Upper lobe of left lung (tissue), 6 donors: Measurements from ENCODE around the gene HS3ST3A1. TPM values are rescaled to one million over a fixed set of nuclear protein-coding genes. Genes with fewer than 3 reads are reported as not detected.

ENCODE experiments used
- ATAC-seq, 2 donors: fragments of 200-7000 bp; cut with Tn5 transposase; one replicate each; pipeline ENCODE4 v1.9.1; 2022; ENCODE audit warnings: mild to moderate bottlenecking in 2 of 2, moderate library complexity in 2 of 2; ENCODE audit not compliant: low FRiP score in 2 of 2
- DNase-seq, 2 donors: peaks; one replicate each; pipeline ENCODE4 v3.0.0-alpha.2; 2019 to 2020
- H3K27ac ChIP-seq, 4 donors: fragments of 200-600 bp; sonication (generic); one replicate each; pipeline ENCODE4 v1.5.1; 2016 to 2019
- H3K27me3 ChIP-seq, 4 donors: fragments of 200-600 bp; sonication (generic); one replicate each; pipeline ENCODE4 v1.5.1; 2017 to 2019
- H3K36me3 ChIP-seq, 4 donors: fragments of 200-600 bp; sonication (generic); one replicate each; pipeline ENCODE4 v1.5.1; 2016 to 2019
- H3K4me1 ChIP-seq, 4 donors: fragments of 200-600 bp; sonication (generic); one replicate each; pipeline ENCODE4 v1.5.1; 2018 to 2019
- H3K4me3 ChIP-seq, 4 donors: fragments of 200-600 bp; sonication (generic); one replicate each; pipeline ENCODE4 v1.5.1; 2017 to 2019; ENCODE audit warnings: mild to moderate bottlenecking in 2 of 4, moderate library complexity in 1 of 4
- H3K9me3 ChIP-seq, 4 donors: fragments of 200-600 bp; sonication (generic); one replicate each; pipeline ENCODE4 v1.5.1; 2018 to 2019
- CTCF ChIP-seq, 6 experiments: fragments of 450-650 bp in 4 of 6; fragments of 200-600 bp in 2 of 6; sonication (generic) in 2 of 6; IDR thresholded peaks; one replicate each; pipeline ENCODE4 v1.5.1; 2016 to 2019; ENCODE audit warnings: antibody characterized with exemption in 6 of 6
- EP300 ChIP-seq, 4 donors: sonication (generic); formaldehyde crosslinking; IDR thresholded peaks; one replicate each; pipeline ENCODE4 v1.5.1; 2017; ENCODE audit warnings: antibody characterized with exemption in 4 of 4, control low read depth in 2 of 4
- POLR2A ChIP-seq, 4 donors: fragments of 450-650 bp; IDR thresholded peaks; one replicate each; pipeline ENCODE4 v1.5.1; 2016 to 2017; ENCODE audit warnings: antibody characterized with exemption in 4 of 4, mild to moderate bottlenecking in 2 of 4
- POLR2AphosphoS5 ChIP-seq, 2 donors: sonication (generic); formaldehyde crosslinking; IDR thresholded peaks; one replicate each; pipeline ENCODE4 v1.5.1; 2017; ENCODE audit warnings: antibody characterized with exemption in 2 of 2
- WGBS, 2 donors: methylation state at CpG; one replicate each; pipeline ENCODE4 v1.1.5; 2017 to 2018; 5-methylcytosine and 5-hydroxymethylcytosine counted together
- total RNA-seq, 6 donors: library from RNA; depleted of rRNA in 4 of 6; stranded (reverse); fragments of >200 nt in 4 of 6; gene quantifications; one replicate each; pipeline versions ENCODE4 v1.1.0 to v1.2.1, GENCODE V29; 2016 to 2021
- donor health status: DM: no; HTN: no; CAD: no; lungs with moderate emphysema.
- donor health status: DM: no; HTN: yes; CAD: no; lungs with severe emphysema.

The HS3ST3A1 gene
- 10 to 100 TPM in 1 of 6 donors, 1 to 10 TPM in 5; 1.3 to 10.5 (median 2.2) TPM for total RNA-seq

- Histone ChIP-seq H3K4me1 (peaks cover 0 to 22% (median 18%) of the 10 kb centered on the region in 4 donors), H3K27me3 (peaks cover 0 to 25% (median 11%) of the 10 kb centered on the region in 4 donors), H3K4me3 (peak within 1 kb of the TSS; percentile 22 to 50 (median 38)), H3K27ac (peak within 1 kb of the TSS in 2 of 4 donors; percentile 4 to 32), H3K36me3 (no peaks in the 10 kb centered on the region), H3K9me3 (no peaks in the 10 kb centered on the region)
- peak; percentile 34 to 76 for ATAC-seq
- no peak for TF ChIP-seq EP300 (IDR thresholded peaks at IDR 0.05)
- no peak for TF ChIP-seq POLR2AphosphoS5 (IDR thresholded peaks at IDR 0.05)
- no peak for TF ChIP-seq POLR2A (IDR thresholded peaks at IDR 0.05)
- TF ChIP-seq CTCF (IDR thresholded peaks at IDR 0.05): no peak
- whole genome bisulfite sequencing, 2 donors: 1 to 3% methylated on average over 8 to 49 of the region's 61 CpGs
- peak; percentile 28 to 89 for DNase-seq
Measured at GRCh38 chr17:13601776-13602551, at the start of gene HS3ST3A1. TSS of gene HS3ST3A1 (minus strand) at chr17:13601929. CDS start at chr17:13601129, 800 bp downstream.

DNA sequence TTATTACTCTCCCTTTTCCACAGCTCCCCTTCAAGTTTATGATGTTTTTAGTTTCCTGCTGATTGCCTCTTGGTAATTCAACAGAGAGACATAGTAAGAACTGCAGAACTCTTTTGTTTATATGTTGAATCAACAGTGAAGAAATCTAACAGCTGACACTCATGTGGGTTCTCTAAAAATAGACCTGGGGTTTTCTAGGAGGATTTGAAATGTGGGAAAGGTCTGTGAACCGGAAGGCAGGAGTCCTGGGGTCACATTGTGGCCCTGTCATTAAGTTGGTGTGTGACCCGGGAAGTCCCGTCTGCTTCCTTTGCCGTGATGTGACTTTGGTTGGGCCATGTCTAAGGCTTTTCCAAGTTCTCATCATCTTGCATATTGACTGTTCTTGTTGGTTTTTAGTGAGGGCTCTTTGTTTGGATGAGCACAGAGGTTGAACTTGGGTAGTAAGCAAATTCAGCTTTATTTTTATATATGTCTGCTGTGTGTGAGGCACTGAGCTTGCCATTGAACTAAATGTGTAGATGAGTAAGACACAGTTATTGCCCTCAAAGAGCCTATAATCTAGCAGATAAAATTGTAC, 48.5 kb upstream of the HS3ST3A1 start:
- DNase-seq (no peak), ATAC-seq (no peak)
- Histone ChIP-seq H3K4me3 (no peak overlapping the region), H3K27ac (no peak overlapping the region), H3K9me3 (no peaks in the 10 kb centered on the region), H3K4me1 (no peaks in the 10 kb centered on the region), H3K36me3 (no peaks in the 10 kb centered on the region), H3K27me3 (no peaks in the 10 kb centered on the region)
- WGBS, 2 donors: 53 to 64% methylated on average over 4 of the region's 4 CpGs
- TF ChIP-seq POLR2A (IDR thresholded peaks at IDR 0.05): no peak
- TF ChIP-seq POLR2AphosphoS5 (IDR thresholded peaks at IDR 0.05): peak in 1 of 2 donors; percentile 32

DNA sequence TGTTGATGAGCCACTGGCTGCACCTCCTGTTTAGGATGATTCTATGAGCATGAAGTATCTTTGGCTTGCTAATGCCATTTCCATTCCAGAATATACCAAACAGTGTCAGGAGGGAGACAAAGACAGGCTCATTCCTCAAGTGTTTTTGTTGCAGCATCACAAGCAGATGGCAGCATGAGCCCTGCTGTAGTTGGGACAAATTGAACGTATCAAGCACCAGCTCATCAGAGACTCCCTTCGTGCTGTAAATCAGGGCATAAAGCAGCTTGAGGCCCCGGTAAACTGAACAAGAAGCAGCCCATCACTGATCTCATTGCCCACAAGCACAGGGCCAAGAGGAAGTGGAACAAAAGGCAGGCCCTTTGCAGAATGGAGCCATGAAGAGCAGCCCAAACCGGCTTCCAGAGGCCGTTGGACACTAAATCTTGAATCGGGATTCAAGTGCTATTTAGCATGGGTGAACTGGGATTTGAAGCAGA, 45.9 kb upstream of the HS3ST3A1 start:
- TF ChIP-seq EP300 (IDR thresholded peaks at IDR 0.05): no peak
- TF ChIP-seq POLR2AphosphoS5 (IDR thresholded peaks at IDR 0.05): no peak
- no peak for TF ChIP-seq CTCF (IDR thresholded peaks at IDR 0.05)
- no peak for TF ChIP-seq POLR2A (IDR thresholded peaks at IDR 0.05)
- H3K27me3 ChIP-seq: no peaks in the 10 kb centered on the region
- ATAC-seq: peak; percentile 28
- H3K9me3 ChIP-seq: no peaks in the 10 kb centered on the region
- H3K4me1 ChIP-seq: no peaks in the 10 kb centered on the region
- no peak for DNase-seq
- H3K27ac ChIP-seq: no peak overlapping the region
- H3K36me3 ChIP-seq: no peaks in the 10 kb centered on the region
- H3K4me3 ChIP-seq: no peak overlapping the region
- 41 to 78% methylated on average over 6 of the region's 6 CpGs for WGBS, 2 donors

GRCh38 chr17:13646969-13647542, 45.3 kb upstream of the HS3ST3A1 start:
- H3K4me3 ChIP-seq: no peak overlapping the region
- no peaks in the 10 kb centered on the region for H3K36me3 ChIP-seq
- H3K9me3 ChIP-seq: no peaks in the 10 kb centered on the region
- H3K27me3 ChIP-seq: no peaks in the 10 kb centered on the region
- no peak overlapping the region for H3K27ac ChIP-seq
- 69 to 76% methylated on average over 5 of the region's 5 CpGs for WGBS, 2 donors
- TF ChIP-seq CTCF (IDR thresholded peaks at IDR 0.05) (no peak), POLR2AphosphoS5 (IDR thresholded peaks at IDR 0.05) (no peak), POLR2A (IDR thresholded peaks at IDR 0.05) (no peak), EP300 (IDR thresholded peaks at IDR 0.05) (no peak)
- DNase-seq (no peak), ATAC-seq (peak in 1 of 2 donors; percentile 26)
- no peaks in the 10 kb centered on the region for H3K4me1 ChIP-seq

- TF ChIP-seq CTCF (IDR thresholded peaks at IDR 0.05) (no peak), POLR2AphosphoS5 (IDR thresholded peaks at IDR 0.05) (no peak), POLR2A (IDR thresholded peaks at IDR 0.05) (no peak), EP300 (IDR thresholded peaks at IDR 0.05) (no peak)
- H3K9me3 ChIP-seq: no peaks in the 10 kb centered on the region
- H3K4me3 ChIP-seq: no peak overlapping the region
- ATAC-seq (no peak), DNase-seq (no peak)
- no peaks in the 10 kb centered on the region for H3K36me3 ChIP-seq
- 62 to 70% methylated on average over 2 of the region's 2 CpGs for WGBS, 2 donors
- H3K27me3 ChIP-seq: no peaks in the 10 kb centered on the region
- no peak overlapping the region for H3K27ac ChIP-seq
- no peaks in the 10 kb centered on the region for H3K4me1 ChIP-seq
Measured at GRCh38 chr17:13646411-13646810, 44.7 kb upstream of the HS3ST3A1 start.
